Measurements from ENCODE around the gene RRP8. TPM values are rescaled to one million over a fixed set of nuclear protein-coding genes. Genes with fewer than 3 reads are reported as not detected.

The RRP8 gene
- total RNA-seq (2014; rRNA removed; shearing (Covaris generic)), result 20.3 and 22.2 TPM in 2 replicates

- DNase-seq (ENCODE audit: low spot score), result peak; percentile 92
- in situ Hi-C loops (cut with HindIII; ENCODE audit: low sequenced_read_pairs), result no loop called here
Measured at GRCh38 chr11:6603287-6604080, at the start of gene RRP8, which contains the start of gene ILK. Gene RRP8, minus strand, starts transcription at chr11:6603616. Its CDS starts 114 bp downstream, at chr11:6603502. Gene ILK, plus strand, starts transcription at chr11:6603774. Its CDS starts 498 bp downstream, at chr11:6604272.

GRCh38 chr11:6653097-6653496, 49.7 kb upstream of the RRP8 start:
- in situ Hi-C loops (cut with HindIII; ENCODE audit: low sequenced_read_pairs), result no loop called here
- no peak for DNase-seq (ENCODE audit: low spot score)

GRCh38 chr11:6652182-6652581, 48.8 kb upstream of the RRP8 start:
- no peak for DNase-seq (ENCODE audit: low spot score)
- in situ Hi-C loops (cut with HindIII; ENCODE audit: low sequenced_read_pairs), result no loop called here

GRCh38 chr11:6650980-6651379, 47.6 kb upstream of the RRP8 start:
- no peak for DNase-seq (ENCODE audit: low spot score)
- in situ Hi-C loops (cut with HindIII; ENCODE audit: low sequenced_read_pairs), result no loop called here

GRCh38 chr11:6650104-6650503, 46.7 kb upstream of the RRP8 start:
- in situ Hi-C loops (cut with HindIII; ENCODE audit: low sequenced_read_pairs), result no loop called here

GRCh38 chr11:6648501-6648900, 45.1 kb upstream of the RRP8 start:
- no peak for DNase-seq (ENCODE audit: low spot score)
- in situ Hi-C loops (cut with HindIII; ENCODE audit: low sequenced_read_pairs), result no loop called here

More at GRCh38 chr11:6650104-6650503, 46.7 kb upstream of the RRP8 start:
- no peak for DNase-seq (ENCODE audit: low spot score)

- in situ Hi-C loops (cut with HindIII; ENCODE audit: low sequenced_read_pairs), result no loop called here
- DNase-seq (ENCODE audit: low spot score), result no peak
Measured at GRCh38 chr11:6647836-6648235, 44.4 kb upstream of the RRP8 start.

GRCh38 chr11:6646918-6647679, 43.7 kb upstream of the RRP8 start:
- in situ Hi-C loops (cut with HindIII; ENCODE audit: low sequenced_read_pairs), result no loop called here
- no peak for DNase-seq (ENCODE audit: low spot score)

- in situ Hi-C loops (cut with HindIII; ENCODE audit: low sequenced_read_pairs), result no loop called here
- no peak for DNase-seq (ENCODE audit: low spot score)
Measured at GRCh38 chr11:6646576-6646917, 43.1 kb upstream of the RRP8 start.

- DNase-seq (ENCODE audit: low spot score), result no peak
- in situ Hi-C loops (cut with HindIII; ENCODE audit: low sequenced_read_pairs), result no loop called here
Measured at GRCh38 chr11:6646071-6646470, 42.7 kb upstream of the RRP8 start.

- DNase-seq (ENCODE audit: low spot score), result no peak
- in situ Hi-C loops (cut with HindIII; ENCODE audit: low sequenced_read_pairs), result no loop called here
Measured at GRCh38 chr11:6642957-6643356, 39.5 kb upstream of the RRP8 start.

GRCh38 chr11:6640985-6641701, 37.7 kb upstream of the RRP8 start:
- no peak for DNase-seq (ENCODE audit: low spot score)
- in situ Hi-C loops (cut with HindIII; ENCODE audit: low sequenced_read_pairs), result no loop called here

- in situ Hi-C loops (cut with HindIII; ENCODE audit: low sequenced_read_pairs), result no loop called here
- no peak for DNase-seq (ENCODE audit: low spot score)
Measured at GRCh38 chr11:6640036-6640984, 36.9 kb upstream of the RRP8 start.

GRCh38 chr11:6638429-6638828, 35.0 kb upstream of the RRP8 start:
- DNase-seq (ENCODE audit: low spot score), result no peak
- in situ Hi-C loops (cut with HindIII; ENCODE audit: low sequenced_read_pairs), result no loop called here

- DNase-seq (ENCODE audit: low spot score), result no peak
- in situ Hi-C loops (cut with HindIII; ENCODE audit: low sequenced_read_pairs), result no loop called here
Measured at GRCh38 chr11:6637871-6638270, 34.5 kb upstream of the RRP8 start.

- DNase-seq (ENCODE audit: low spot score), result no peak
- in situ Hi-C loops (cut with HindIII; ENCODE audit: low sequenced_read_pairs), result no loop called here
Measured at GRCh38 chr11:6636480-6636879, 33.1 kb upstream of the RRP8 start.

- in situ Hi-C loops (cut with HindIII; ENCODE audit: low sequenced_read_pairs), result no loop called here
Measured at GRCh38 chr11:6635082-6635932, 31.9 kb upstream of the RRP8 start.

GRCh38 chr11:6634534-6634933, 31.1 kb upstream of the RRP8 start:
- in situ Hi-C loops (cut with HindIII; ENCODE audit: low sequenced_read_pairs), result no loop called here

More at GRCh38 chr11:6635082-6635932, 31.9 kb upstream of the RRP8 start:
- DNase-seq (ENCODE audit: low spot score), result peak; percentile 32

More at GRCh38 chr11:6634534-6634933, 31.1 kb upstream of the RRP8 start:
- no peak for DNase-seq (ENCODE audit: low spot score)

Measured in G401 (cell line).